Thoracic aorta (tissue), 2 donors: ENCODE measurements around the gene KRABD2. TPM values are rescaled to one million over a fixed set of nuclear protein-coding genes. Genes with fewer than 3 reads are reported as not detected.

Source experiments
- ATAC-seq: fragments of 150-250 bp; one replicate; pipeline ENCODE4 v1.8.0; 2017; ENCODE audit warnings: low read depth; ENCODE audit not compliant: insufficient number of reproducible peaks, low FRiP score
- DNase-seq: peaks from one replicate; pipeline ENCODE4 v3.0.0-alpha.2; 2020; ENCODE audit warnings: low spot score
- H3K27ac ChIP-seq, 2 donors: fragments of 200-600 bp; sonication (generic); 1 replicate in 1 of 2; 2 replicates in 1 of 2; pipeline ENCODE4 v1.5.1; 2016; ENCODE audit warnings: mild to moderate bottlenecking in 2 of 2, moderate library complexity in 2 of 2
- H3K27me3 ChIP-seq: fragments of 200-600 bp; sonication (generic); replicated peaks from 2 replicates; pipeline ENCODE4 v1.6.0; 2016; ENCODE audit warnings: mild to moderate bottlenecking; ENCODE audit not compliant: insufficient read depth
- H3K36me3 ChIP-seq: fragments of 200-600 bp; sonication (generic); one replicate; pipeline ENCODE4 v1.5.1; 2016
- H3K4me1 ChIP-seq, 2 donors: fragments of 200-600 bp; sonication (generic); 1 replicate in 1 of 2; 2 replicates in 1 of 2; pipeline versions ENCODE4 v1.5.1 to v1.6.0; 2016; ENCODE audit warnings: low read depth in 2 of 2, mild to moderate bottlenecking in 1 of 2; ENCODE audit not compliant: control insufficient read depth in 1 of 2
- H3K4me3 ChIP-seq: fragments of 200-600 bp; sonication (generic); 2 replicates; pipeline ENCODE4 v1.5.1; 2016; ENCODE audit warnings: mild to moderate bottlenecking
- H3K9me3 ChIP-seq: fragments of 200-600 bp; sonication (generic); 2 replicates; pipeline ENCODE4 v1.5.1; 2016
- total RNA-seq, 2 donors: library from RNA; depleted of rRNA; stranded (reverse); fragments of >200 nt; gene quantifications; one replicate each; pipeline versions ENCODE4 v1.1.0 to v1.2.3, GENCODE V29; 2016
- TF ChIP-seq, protein P1 (sequence below): fragments of 200-600 bp; sonication (generic); IDR thresholded peaks from one replicate; pipeline ENCODE4 v1.5.1; 2019; ENCODE audit warnings: antibody characterized with exemption

KRABD2 gene

DNA sequence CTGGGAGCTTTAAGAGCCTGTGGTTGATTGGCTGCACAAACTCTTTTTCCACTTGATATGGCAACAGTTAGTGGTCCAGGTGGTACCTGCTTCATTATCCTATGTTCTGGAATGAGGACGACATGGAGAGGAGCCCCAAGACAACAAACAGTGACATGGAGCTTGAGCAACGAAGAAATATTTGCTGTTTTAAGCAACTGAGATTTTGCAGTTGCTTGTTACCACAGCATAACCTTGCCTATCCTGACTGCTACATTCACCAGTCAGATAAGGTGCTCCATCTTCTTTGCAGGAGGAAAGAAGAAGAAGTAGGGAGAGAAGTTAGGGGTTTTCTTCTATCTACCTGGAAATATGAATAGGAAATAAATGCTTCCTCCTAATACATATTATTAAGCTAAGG is 44.4 kb downstream of the KRABD2 start:
- TF ChIP-seq, protein P1, sequence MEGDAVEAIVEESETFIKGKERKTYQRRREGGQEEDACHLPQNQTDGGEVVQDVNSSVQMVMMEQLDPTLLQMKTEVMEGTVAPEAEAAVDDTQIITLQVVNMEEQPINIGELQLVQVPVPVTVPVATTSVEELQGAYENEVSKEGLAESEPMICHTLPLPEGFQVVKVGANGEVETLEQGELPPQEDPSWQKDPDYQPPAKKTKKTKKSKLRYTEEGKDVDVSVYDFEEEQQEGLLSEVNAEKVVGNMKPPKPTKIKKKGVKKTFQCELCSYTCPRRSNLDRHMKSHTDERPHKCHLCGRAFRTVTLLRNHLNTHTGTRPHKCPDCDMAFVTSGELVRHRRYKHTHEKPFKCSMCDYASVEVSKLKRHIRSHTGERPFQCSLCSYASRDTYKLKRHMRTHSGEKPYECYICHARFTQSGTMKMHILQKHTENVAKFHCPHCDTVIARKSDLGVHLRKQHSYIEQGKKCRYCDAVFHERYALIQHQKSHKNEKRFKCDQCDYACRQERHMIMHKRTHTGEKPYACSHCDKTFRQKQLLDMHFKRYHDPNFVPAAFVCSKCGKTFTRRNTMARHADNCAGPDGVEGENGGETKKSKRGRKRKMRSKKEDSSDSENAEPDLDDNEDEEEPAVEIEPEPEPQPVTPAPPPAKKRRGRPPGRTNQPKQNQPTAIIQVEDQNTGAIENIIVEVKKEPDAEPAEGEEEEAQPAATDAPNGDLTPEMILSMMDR = no peak
- no peaks in the 10 kb centered on the region for H3K27me3 ChIP-seq
- no peak overlapping the region for H3K4me3 ChIP-seq
- H3K4me1 ChIP-seq = peaks cover 3% of the 10 kb centered on the region in 2 donors
- no peak for DNase-seq
- no peaks in the 10 kb centered on the region for H3K9me3 ChIP-seq
- H3K36me3 ChIP-seq = no peaks in the 10 kb centered on the region
- H3K27ac ChIP-seq = no peak overlapping the region
- ATAC-seq = no peak

- ATAC-seq (no peak), DNase-seq (no peak)
- Histone ChIP-seq H3K9me3 (no peaks in the 10 kb centered on the region), H3K36me3 (no peaks in the 10 kb centered on the region), H3K4me1 (peaks cover 4 to 13% of the 10 kb centered on the region in 2 donors), H3K4me3 (peak overlapping the region; percentile 70), H3K27me3 (no peaks in the 10 kb centered on the region), H3K27ac (no peak overlapping the region)
- TF ChIP-seq, protein P1 = no peak
Observed at GRCh38 chr17:8327303-8327649, 49.2 kb downstream of the KRABD2 start.

Other genes starting within 250 kb of the KRABD2 start
- gene PER1, start 224.3 kb downstream of the KRABD2 start, total RNA-seq = 100 to 1,000 TPM; 175 to 292 TPM
- gene VAMP2, start 213.8 kb downstream of the KRABD2 start, total RNA-seq = 10 to 100 TPM; 36.0 to 50.3 TPM
- 10 to 100 TPM in 1 of 2 donors, 1 to 10 TPM in 1; 8.4 to 32.1 TPM for gene TMEM107, start 200.3 kb downstream of the KRABD2 start, total RNA-seq
- 10 to 100 TPM; 11.9 to 13.8 TPM for gene BORCS6, start 186.5 kb downstream of the KRABD2 start, total RNA-seq
- gene AURKB, start 166.1 kb downstream of the KRABD2 start, total RNA-seq = 1 to 10 TPM in 1 of 2 donors, not detected in 1; 1.6 TPM
- gene CTC1, start 128.6 kb downstream of the KRABD2 start, total RNA-seq = 10 to 100 TPM; 25.3 to 38.6 TPM
- 10 to 100 TPM; 13.2 to 15.2 TPM for gene PFAS, start 127.4 kb downstream of the KRABD2 start, total RNA-seq
- 10 to 100 TPM; 13.8 to 26.7 TPM for gene RANGRF, start 88.0 kb downstream of the KRABD2 start, total RNA-seq
- gene SLC25A35, start 81.3 kb downstream of the KRABD2 start, total RNA-seq = 1 to 10 TPM; 1.8 to 6.1 TPM
- 10 to 100 TPM in 1 of 2 donors, 1 to 10 TPM in 1; 7.4 to 32.1 TPM for gene ARHGEF15, start 66.5 kb downstream of the KRABD2 start, total RNA-seq
- gene ODF4, start 36.9 kb downstream of the KRABD2 start, total RNA-seq = not detected
- gene RPL26, start 6.5 kb upstream of the KRABD2 start, total RNA-seq = 1,000 to 10,000 TPM; 1,235 to 1,884 TPM
- under 1 TPM in 1 of 2 donors, not detected in 1; 0.56 TPM for gene RNF222, start 21.1 kb upstream of the KRABD2 start, total RNA-seq
- 100 to 1,000 TPM; 110 to 113 TPM for gene NDEL1, start 59.2 kb upstream of the KRABD2 start, total RNA-seq